H7 (cell line): ENCODE data around the gene FUS. TPM values are rescaled to one million over a fixed set of nuclear protein-coding genes. Genes with fewer than 3 reads are reported as not detected.
"Not testable (repeated sequence)": the region's sequence is repeated elsewhere in the genome, so short reads cannot be mapped to it uniquely, and the experiment has no call there.

Experiments used
- DNase-seq: peaks from one replicate; pipeline ENCODE4 v3.0.0; 2012
- H3K27me3 ChIP-seq: 2 replicates; pipeline ENCODE4 v1.6.0; 2011; ENCODE audit warnings: mild to moderate bottlenecking, low read length; ENCODE audit not compliant: control insufficient read depth, insufficient read depth
- H3K36me3 ChIP-seq: replicated peaks from 2 replicates; pipeline ENCODE4 v1.5.1; 2011; ENCODE audit warnings: low read length; ENCODE audit not compliant: control insufficient read depth, insufficient read depth
- H3K4me3 ChIP-seq: 2 replicates; pipeline ENCODE4 v1.5.1; 2011; ENCODE audit warnings: low read depth, mild to moderate bottlenecking, control low read depth, low read length, moderate library complexity; ENCODE audit not compliant: insufficient read depth
- total RNA-seq: library from RNA; depleted of rRNA; stranded (reverse); fragments of >200 nt; shearing (Covaris generic); gene quantifications from 2 replicates; pipeline ENCODE4 v1.2.3, GENCODE V29; 2014

Gene FUS
- total RNA-seq, 1 experiment from 2014 or later, result 39.8 TPM

- no peaks in the 10 kb centered on the region for H3K36me3 ChIP-seq
- H3K27me3 ChIP-seq, result peaks cover 22% of the 10 kb centered on the region
- no peak within 1 kb of the TSS for H3K4me3 ChIP-seq
- peak; percentile 50 for DNase-seq
These were observed 29.7 kb upstream of the FUS start, which contains the start of gene PRSS36 for GRCh38 chr16:31149894-31150890. PRSS36 (minus strand) TSS chr16:31150066; CDS start chr16:31150035, 31 bp downstream.

DNA sequence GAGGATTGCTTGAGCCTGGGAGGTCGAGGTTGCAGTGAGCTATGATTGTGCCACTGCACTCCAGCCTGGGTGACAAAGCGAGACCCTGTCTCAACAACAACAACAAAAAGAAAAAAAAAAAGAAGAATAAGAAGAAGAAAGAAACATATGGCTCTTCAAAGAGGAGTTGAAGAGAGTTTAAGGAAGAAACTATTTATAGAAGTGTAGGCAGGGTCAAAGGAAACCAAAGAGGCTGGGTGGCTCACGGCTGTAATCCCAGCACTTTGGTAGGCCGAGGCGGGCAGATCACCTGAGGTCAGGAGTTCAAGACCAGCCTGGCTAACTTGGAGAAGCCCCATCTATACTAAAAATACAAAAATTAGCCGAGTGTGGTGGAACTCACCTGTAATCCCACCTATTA is 29.0 kb upstream of the FUS start:
- peaks cover 20% of the 10 kb centered on the region for H3K27me3 ChIP-seq
- DNase-seq, H3K4me3 ChIP-seq, H3K36me3 ChIP-seq: not testable (repeated sequence)

GRCh38 chr16:31157136-31157535 is 22.8 kb upstream of the FUS start:
- H3K27me3 ChIP-seq, result no peaks in the 10 kb centered on the region
- no peak overlapping the region for H3K4me3 ChIP-seq
- DNase-seq, result peak; percentile 9
- H3K36me3 ChIP-seq, result no peaks in the 10 kb centered on the region

GRCh38 chr16:31167315-31167714 is 12.6 kb upstream of the FUS start:
- DNase-seq, result no peak
- Histone ChIP-seq H3K36me3 (no peaks in the 10 kb centered on the region), H3K4me3 (no peak overlapping the region), H3K27me3 (no peaks in the 10 kb centered on the region)

DNA sequence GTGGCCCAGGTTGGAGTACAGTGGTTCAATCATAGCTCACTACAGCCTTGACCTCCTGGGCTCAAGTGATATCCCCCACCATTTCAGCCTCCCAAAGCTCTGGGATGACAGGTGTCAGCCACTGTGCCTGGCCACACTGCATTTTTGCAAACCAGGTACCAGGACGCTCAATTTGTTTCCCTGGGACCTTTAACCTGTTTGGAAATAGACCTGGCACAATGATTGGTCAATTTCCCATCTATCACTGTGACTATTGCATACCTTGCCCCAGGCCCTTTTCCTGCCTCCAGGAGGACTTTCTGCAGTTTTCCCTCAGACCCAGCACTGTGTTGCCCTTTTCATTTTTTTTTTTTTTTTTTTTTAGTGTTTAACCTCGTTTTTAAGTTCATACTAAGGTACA is 11.1 kb upstream of the FUS start:
- Histone ChIP-seq H3K27me3 (no peaks in the 10 kb centered on the region), H3K4me3 (no peak overlapping the region), H3K36me3 (no peaks in the 10 kb centered on the region)
- peak; percentile 15 for DNase-seq

DNA sequence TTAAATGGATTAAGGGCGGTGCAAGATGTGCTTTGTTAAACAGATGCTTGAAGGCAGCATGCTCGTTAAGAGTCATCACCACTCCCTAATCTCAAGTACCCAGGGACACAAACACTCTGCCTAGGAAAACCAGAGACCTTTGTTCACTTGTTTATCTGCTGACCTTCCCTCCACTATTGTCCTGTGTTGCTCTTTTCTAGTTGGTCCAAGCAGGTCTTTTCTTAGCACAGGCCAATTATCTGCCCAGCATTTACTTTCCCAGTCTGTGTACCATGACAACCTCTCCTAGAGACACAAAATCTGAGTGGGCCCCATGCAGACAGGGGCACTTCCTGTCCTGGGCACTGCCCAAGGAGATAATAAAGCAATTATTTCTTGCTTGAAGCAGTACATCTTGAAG is 9.9 kb upstream of the FUS start:
- not testable (repeated sequence) for H3K27me3 ChIP-seq, H3K4me3 ChIP-seq, H3K36me3 ChIP-seq
- DNase-seq, result peak; percentile 9

DNA sequence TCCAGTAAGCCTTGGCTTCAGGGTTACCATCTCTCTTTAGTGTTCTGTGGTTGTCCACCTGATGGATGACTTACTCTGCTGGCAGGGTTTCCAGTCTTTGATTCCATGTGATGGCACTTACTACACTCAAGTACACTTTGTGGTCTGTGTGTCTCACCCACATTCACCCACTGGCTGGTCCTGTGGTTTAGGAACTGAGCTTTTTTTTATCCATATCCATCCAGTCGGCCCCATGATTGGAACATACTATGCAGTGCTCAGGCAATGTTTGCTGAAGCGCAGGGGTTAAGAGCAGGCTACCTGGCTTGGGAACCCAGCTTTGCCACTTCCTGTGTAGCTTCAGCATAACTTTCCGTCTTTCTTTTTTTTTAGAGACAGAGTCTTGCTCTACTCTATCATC is 2.8 kb upstream of the FUS start:
- Histone ChIP-seq H3K36me3 (peaks cover 4% of the 10 kb centered on the region), H3K27me3 (no peaks in the 10 kb centered on the region), H3K4me3 (no peak overlapping the region)
- DNase-seq, result no peak

DNA sequence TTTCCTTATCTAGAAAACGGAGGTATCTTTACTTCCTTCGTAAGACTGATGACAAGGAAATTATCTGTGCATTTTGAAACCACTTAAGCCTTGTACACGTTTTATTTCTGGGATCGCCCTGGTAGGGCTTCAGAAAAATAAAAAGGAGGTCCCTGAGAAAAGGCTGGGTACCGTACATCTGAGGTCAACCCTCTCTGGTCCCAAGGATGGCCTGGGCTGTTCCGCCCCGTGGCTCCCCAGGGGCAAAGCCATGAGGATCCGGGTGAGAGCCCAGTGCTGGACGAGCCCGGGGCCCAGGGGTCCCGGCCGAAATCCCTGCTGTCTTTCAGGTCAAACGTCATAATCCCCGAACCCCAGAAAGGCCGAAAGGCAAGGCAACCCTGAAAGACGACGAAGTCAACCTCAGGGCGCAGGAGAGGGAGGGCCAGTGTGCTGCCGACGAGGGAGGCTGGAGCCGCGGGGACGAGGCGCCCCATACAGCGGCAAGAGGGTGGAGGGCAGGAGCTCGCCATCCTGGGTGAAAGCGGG is 656 bp upstream of the FUS start:
- Histone ChIP-seq H3K4me3 (peak overlapping the region; percentile 93), H3K36me3 (peaks cover 23% of the 10 kb centered on the region), H3K27me3 (no peaks in the 10 kb centered on the region)
- no peak for DNase-seq

DNA sequence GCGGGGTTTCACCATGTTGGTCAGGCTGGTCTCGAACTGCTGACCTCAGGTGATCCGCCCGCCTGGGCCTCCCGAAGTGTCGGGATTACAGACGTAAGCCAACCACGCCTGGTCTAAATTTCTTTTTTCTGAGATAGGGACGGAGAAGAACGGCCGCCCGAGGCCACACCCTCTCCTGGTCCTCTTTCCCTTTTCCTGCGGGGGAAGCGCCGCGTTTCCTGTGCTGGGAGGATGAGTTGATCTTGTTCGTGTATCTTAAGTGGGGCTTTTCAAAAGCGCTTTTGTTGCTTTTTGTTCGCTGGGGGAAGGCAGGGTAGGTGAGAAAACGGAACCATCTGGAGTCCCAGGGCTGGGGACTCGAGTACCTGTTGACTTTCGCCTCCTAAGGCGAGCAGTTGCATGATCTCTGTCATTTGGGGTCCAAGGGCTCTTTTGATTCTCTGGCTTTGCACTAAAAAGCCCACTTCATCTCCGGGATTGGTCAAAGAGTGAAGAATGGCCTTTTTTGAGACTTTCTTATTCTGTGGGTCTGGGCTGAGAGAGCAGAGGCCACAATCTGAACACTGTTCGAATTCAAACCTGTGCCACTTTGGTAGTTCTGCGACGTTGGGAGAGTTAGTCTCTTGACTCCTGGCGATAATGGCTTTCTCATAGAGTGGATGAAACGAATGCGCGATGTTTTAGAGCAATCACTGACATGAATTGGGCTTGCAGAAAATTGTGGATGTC is 1.3 kb downstream of the FUS start:
- peaks cover 36% of the 10 kb centered on the region for H3K36me3 ChIP-seq
- H3K27me3 ChIP-seq, result no peaks in the 10 kb centered on the region
- peak overlapping the region; percentile 93 for H3K4me3 ChIP-seq
- no peak for DNase-seq

DNA sequence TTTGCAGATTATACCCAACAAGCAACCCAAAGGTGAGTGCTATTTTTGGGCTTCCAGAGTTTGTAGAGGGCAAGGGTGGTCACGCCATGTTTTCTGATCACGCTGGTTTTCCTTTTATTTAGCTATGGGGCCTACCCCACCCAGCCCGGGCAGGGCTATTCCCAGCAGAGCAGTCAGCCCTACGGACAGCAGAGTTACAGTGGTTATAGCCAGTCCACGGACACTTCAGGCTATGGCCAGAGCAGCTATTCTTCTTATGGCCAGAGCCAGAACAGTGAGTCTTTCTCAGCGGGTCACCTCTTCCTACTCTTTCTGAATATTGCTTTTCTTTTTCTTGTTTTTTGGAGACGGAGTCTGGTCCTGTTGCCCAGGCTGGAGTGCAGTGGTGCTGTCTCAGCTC is 2.5 kb downstream of the FUS start:
- Histone ChIP-seq H3K36me3 (peaks cover 46% of the 10 kb centered on the region), H3K4me3 (peak overlapping the region; percentile 12; the same call in 1 of the 2 replicates), H3K27me3 (no peaks in the 10 kb centered on the region)
- DNase-seq, result no peak

- no peak overlapping the region for H3K4me3 ChIP-seq
- H3K27me3 ChIP-seq, result no peaks in the 10 kb centered on the region
- DNase-seq, result no peak
- peaks cover 58% of the 10 kb centered on the region for H3K36me3 ChIP-seq
These were observed 3.8 kb downstream of the FUS start for GRCh38 chr16:31183432-31184428.

GRCh38 chr16:31184888-31185287 is 4.9 kb downstream of the FUS start:
- Histone ChIP-seq H3K27me3 (no peaks in the 10 kb centered on the region), H3K4me3 (no peak overlapping the region), H3K36me3 (peaks cover 69% of the 10 kb centered on the region)
- no peak for DNase-seq

GRCh38 chr16:31185339-31185738 is 5.4 kb downstream of the FUS start:
- DNase-seq, result no peak
- Histone ChIP-seq H3K27me3 (no peaks in the 10 kb centered on the region), H3K36me3 (peaks cover 74% of the 10 kb centered on the region), H3K4me3 (no peak overlapping the region)

DNA sequence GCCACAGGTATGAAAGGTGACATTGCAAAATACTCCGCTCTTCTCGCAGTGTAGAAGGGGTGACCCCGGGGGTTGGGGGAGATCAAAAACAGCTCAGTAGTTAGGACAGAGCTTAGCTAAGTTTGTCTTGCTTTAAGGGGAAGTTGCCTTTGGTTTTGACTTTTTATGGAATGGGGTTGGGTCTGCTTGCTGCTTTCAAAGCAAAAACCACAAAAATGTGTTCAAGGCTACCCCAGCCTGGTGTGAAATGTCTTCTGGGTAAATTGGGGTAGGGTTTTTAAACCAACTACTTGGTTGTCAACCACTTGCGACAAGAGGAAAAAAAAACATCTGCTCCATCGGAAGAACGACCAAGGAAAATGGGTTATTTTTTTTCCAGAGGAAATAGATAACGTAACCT is 6.2 kb downstream of the FUS start:
- no peaks in the 10 kb centered on the region for H3K27me3 ChIP-seq
- H3K4me3 ChIP-seq, result no peak overlapping the region
- peaks cover 81% of the 10 kb centered on the region for H3K36me3 ChIP-seq
- DNase-seq, result no peak
